ENCODE measurements around the gene FAM89A. TPM values are rescaled to one million over a fixed set of nuclear protein-coding genes. Genes with fewer than 3 reads are reported as not detected.

FAM89A gene
- total and polyA plus RNA-seq, 2 of the 13 experiments (the other 11 are each of a cell fraction or from before 2014, with no cell fraction given) = 0.35 to 0.44 TPM

DNA sequence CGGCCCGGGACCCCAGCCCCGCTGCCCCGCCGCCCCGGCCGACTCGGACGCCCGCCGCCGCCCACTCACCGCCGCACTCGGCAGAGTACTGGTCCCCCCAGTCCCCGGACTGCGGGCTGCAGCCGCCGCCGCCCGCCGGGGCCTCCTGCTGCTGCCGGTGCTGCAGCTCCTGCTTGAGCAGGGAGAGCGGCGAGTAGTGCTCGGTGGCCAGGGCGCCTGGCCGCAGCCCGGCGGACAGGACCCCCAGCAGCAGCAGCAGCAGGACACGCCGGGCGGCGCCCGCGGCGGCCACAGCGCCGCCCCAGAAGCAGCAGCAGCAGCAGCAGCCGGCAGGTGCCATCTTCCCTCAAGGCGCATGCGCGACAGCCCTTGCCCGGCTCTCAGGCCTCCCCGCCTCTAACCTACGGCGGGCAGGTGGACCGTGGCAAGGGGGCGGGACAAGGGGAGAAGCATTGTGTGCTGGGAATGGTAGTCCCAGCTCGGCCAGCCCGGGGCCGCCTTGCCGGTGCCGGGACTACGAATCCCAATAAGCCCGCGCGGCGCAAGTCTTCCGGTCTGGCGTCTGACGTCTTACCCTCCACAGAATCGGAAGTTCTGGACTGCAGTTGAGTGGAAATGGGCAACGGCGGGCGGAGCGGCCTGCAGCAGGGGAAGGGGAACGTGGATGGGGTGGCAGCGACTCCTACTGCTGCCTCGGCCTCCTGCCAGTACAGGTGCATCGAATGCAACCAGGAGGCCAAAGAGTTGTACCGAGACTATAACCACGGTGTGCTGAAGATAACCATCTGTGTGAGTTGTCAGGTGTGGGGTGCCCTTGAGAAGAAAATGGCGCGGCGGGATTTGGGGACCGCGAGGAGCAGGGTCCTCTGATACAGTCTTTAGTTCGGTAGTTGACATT lies 61.3 kb downstream of the FAM89A start, which contains the start of the genes ARV1 and TTC13 (continued):
- TF ChIP-seq BORCS8-MEF2B (CRISPR knock-in tag; IDR thresholded peaks at IDR 0.05) = peak; percentile 78; the same call in 1 of the 2 replicates
- TF ChIP-seq ZNF558 (CRISPR knock-in tag; IDR thresholded peaks at IDR 0.05; ENCODE audit: borderline replicate concordance) = 0 out of 2 replicates have a peak, but pooled peaks have one; percentile 71
- peak; percentile 88 for TF ChIP-seq ZNF598 (CRISPR knock-in tag; IDR thresholded peaks at IDR 0.05; ENCODE audit: borderline replicate concordance)
- TF ChIP-seq YEATS2 (CRISPR knock-in tag; IDR thresholded peaks at IDR 0.05; ENCODE audit: borderline replicate concordance) = peak; percentile 90; the same call in 1 of the 2 replicates
- 0 out of 2 replicates have a peak, but pooled peaks have one; percentile 33 for TF ChIP-seq JUND (CRISPR knock-in tag; IDR thresholded peaks at IDR 0.05)
- peak; percentile 70 for TF ChIP-seq HDAC2 (CRISPR knock-in tag; IDR thresholded peaks at IDR 0.05)
- no peak for TF ChIP-seq ZNF234 (CRISPR knock-in tag; conservative IDR thresholded peaks at IDR 0.05)
- TF ChIP-seq, protein P1, sequence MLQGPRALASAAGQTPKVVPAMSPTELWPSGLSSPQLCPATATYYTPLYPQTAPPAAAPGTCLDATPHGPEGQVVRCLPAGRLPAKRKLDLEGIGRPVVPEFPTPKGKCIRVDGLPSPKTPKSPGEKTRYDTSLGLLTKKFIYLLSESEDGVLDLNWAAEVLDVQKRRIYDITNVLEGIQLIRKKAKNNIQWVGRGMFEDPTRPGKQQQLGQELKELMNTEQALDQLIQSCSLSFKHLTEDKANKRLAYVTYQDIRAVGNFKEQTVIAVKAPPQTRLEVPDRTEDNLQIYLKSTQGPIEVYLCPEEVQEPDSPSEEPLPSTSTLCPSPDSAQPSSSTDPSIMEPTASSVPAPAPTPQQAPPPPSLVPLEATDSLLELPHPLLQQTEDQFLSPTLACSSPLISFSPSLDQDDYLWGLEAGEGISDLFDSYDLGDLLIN (CRISPR knock-in tag; IDR thresholded peaks at IDR 0.05; ENCODE audit: borderline replicate concordance) = no peak
- TF ChIP-seq SATB2 (CRISPR knock-in tag; IDR thresholded peaks at IDR 0.05) = no peak
- TF ChIP-seq NKX3-1 (CRISPR knock-in tag; IDR thresholded peaks at IDR 0.05) = no peak
- peak; percentile 85; the same call in 1 of the 2 replicates for TF ChIP-seq ZNF792 (CRISPR knock-in tag; IDR thresholded peaks at IDR 0.05)
- TF ChIP-seq GATAD2A (CRISPR knock-in tag; IDR thresholded peaks at IDR 0.05) = peak; percentile 61; the same call in 1 of the 2 replicates
- no peak for TF ChIP-seq SP1 (IDR thresholded peaks at IDR 0.05)
- peak; percentile 94 for TF ChIP-seq SP1 (CRISPR knock-in tag; IDR thresholded peaks at IDR 0.05)
- no peak for TF ChIP-seq CHCHD3 (CRISPR knock-in tag; IDR thresholded peaks at IDR 0.05)
- TF ChIP-seq ZNF547 (CRISPR knock-in tag; IDR thresholded peaks at IDR 0.05) = peak; percentile 75
- TF ChIP-seq NFYC (CRISPR knock-in tag; IDR thresholded peaks at IDR 0.05) = peak; percentile 56
- TF ChIP-seq FOXC1 (CRISPR knock-in tag; IDR thresholded peaks at IDR 0.05; ENCODE audit: borderline replicate concordance) = peak; percentile 69; the same call in 1 of the 2 replicates
- no peak for TF ChIP-seq ZNF550 (CRISPR knock-in tag; IDR thresholded peaks at IDR 0.05; ENCODE audit: borderline replicate concordance)
- 0 out of 2 replicates have a peak, but pooled peaks have one; percentile 61 for TF ChIP-seq ZNF776 (CRISPR knock-in tag; IDR thresholded peaks at IDR 0.05)
- TF ChIP-seq, protein P2, sequence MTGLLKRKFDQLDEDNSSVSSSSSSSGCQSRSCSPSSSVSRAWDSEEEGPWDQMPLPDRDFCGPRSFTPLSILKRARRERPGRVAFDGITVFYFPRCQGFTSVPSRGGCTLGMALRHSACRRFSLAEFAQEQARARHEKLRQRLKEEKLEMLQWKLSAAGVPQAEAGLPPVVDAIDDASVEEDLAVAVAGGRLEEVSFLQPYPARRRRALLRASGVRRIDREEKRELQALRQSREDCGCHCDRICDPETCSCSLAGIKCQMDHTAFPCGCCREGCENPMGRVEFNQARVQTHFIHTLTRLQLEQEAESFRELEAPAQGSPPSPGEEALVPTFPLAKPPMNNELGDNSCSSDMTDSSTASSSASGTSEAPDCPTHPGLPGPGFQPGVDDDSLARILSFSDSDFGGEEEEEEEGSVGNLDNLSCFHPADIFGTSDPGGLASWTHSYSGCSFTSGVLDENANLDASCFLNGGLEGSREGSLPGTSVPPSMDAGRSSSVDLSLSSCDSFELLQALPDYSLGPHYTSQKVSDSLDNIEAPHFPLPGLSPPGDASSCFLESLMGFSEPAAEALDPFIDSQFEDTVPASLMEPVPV (CRISPR knock-in tag; IDR thresholded peaks at IDR 0.05) = peak; percentile 64; the same call in 1 of the 2 replicates
- TF ChIP-seq, protein P3, sequence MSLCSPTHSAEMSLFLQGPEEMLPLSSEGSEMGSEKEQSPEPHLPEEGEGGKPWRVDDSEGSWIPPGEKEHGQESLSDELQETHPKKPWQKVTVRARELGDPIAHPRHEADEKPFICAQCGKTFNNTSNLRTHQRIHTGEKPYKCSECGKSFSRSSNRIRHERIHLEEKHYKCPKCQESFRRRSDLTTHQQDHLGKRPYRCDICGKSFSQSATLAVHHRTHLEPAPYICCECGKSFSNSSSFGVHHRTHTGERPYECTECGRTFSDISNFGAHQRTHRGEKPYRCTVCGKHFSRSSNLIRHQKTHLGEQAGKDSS (CRISPR knock-in tag; IDR thresholded peaks at IDR 0.05; ENCODE audit: borderline replicate concordance, low read depth) = peak; percentile 71; the same call in 1 of the 2 replicates
- TF ChIP-seq, protein P4, sequence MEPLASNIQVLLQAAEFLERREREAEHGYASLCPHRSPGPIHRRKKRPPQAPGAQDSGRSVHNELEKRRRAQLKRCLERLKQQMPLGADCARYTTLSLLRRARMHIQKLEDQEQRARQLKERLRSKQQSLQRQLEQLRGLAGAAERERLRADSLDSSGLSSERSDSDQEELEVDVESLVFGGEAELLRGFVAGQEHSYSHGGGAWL (CRISPR knock-in tag; IDR thresholded peaks at IDR 0.05) = peak; percentile 72; the same call in 1 of the 2 replicates
- TF ChIP-seq HNRNPLL (IDR thresholded peaks at IDR 0.05; ENCODE audit: low read depth, low read length, poor library complexity, severe bottlenecking) = peak; percentile 81
- TF ChIP-seq, protein P5, sequence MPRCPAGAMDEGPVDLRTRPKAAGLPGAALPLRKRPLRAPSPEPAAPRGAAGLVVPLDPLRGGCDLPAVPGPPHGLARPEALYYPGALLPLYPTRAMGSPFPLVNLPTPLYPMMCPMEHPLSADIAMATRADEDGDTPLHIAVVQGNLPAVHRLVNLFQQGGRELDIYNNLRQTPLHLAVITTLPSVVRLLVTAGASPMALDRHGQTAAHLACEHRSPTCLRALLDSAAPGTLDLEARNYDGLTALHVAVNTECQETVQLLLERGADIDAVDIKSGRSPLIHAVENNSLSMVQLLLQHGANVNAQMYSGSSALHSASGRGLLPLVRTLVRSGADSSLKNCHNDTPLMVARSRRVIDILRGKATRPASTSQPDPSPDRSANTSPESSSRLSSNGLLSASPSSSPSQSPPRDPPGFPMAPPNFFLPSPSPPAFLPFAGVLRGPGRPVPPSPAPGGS (CRISPR knock-in tag; IDR thresholded peaks at IDR 0.05) = peak; percentile 85

Measured in HepG2 (cell line).